OCI-LY1 (cell line): ENCODE data around the gene BATF.

ENCODE experiments used
- EZH2 ChIP-seq: fragments of 200-600 bp; sonication (generic), shearing (Covaris generic); IDR thresholded peaks from 2 replicates; pipeline ENCODE4 v1.8.0; 2017; ENCODE audit warnings: borderline replicate concordance, mixed run types, mild to moderate bottlenecking, antibody characterized with exemption, low read length, moderate library complexity, mixed read lengths
- TF ChIP-seq, protein P1 (sequence below): fragments of 200-600 bp; sonication (generic), shearing (Covaris generic); IDR thresholded peaks from 2 replicates; pipeline ENCODE4 v1.5.1; 2017; ENCODE audit warnings: mild to moderate bottlenecking, antibody characterized with exemption, low read length, moderate library complexity, mixed read lengths

DNA sequence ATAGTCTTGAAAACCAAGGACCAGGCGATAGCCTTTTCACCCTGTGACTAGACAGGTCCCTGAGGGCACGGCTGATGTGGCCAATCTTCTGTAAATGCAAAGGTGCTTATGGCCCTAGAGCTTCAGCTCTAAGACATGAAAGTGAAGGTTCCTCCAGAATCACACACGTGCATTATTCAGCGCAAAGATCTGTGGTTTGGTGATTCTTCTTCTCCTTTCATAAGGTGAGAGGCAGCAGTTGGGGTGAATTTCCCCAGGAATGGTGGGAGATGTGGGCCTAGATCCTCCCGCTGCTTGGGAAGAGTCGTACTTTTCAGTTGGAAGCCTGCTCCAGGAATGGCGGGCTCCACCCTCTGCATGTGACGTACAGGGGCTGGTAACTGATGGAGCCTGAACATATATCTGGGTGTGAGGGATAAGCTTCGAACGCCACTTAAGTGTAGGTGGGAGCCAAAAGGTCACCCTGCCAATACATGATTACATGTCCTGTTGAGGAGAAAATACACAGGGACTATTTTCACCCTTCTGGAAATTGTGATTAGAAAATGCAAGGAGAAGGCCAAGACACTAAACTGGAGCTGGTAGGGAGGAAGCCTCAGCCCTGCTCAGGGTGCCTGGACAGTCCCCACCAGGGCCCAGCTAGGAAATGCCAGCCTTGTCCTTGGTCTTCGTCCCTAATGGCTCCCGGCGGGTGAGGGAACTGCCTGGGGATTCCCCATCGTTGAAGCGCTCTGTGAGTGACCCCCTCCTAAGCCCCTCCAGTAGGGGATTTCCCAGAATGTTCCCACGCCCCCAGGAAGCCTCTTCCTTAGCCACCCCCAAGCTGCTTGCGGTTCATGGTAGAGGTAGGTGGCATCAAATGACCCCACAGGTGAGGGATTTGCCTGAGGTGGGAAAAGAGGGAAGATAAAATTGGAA is 17.6 kb downstream of the BATF start:
- TF ChIP-seq, protein P1, sequence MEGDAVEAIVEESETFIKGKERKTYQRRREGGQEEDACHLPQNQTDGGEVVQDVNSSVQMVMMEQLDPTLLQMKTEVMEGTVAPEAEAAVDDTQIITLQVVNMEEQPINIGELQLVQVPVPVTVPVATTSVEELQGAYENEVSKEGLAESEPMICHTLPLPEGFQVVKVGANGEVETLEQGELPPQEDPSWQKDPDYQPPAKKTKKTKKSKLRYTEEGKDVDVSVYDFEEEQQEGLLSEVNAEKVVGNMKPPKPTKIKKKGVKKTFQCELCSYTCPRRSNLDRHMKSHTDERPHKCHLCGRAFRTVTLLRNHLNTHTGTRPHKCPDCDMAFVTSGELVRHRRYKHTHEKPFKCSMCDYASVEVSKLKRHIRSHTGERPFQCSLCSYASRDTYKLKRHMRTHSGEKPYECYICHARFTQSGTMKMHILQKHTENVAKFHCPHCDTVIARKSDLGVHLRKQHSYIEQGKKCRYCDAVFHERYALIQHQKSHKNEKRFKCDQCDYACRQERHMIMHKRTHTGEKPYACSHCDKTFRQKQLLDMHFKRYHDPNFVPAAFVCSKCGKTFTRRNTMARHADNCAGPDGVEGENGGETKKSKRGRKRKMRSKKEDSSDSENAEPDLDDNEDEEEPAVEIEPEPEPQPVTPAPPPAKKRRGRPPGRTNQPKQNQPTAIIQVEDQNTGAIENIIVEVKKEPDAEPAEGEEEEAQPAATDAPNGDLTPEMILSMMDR: no peak
- TF ChIP-seq EZH2: no peak
